H7 (cell line): ENCODE data around the gene BMX. TPM values are rescaled to one million over a fixed set of nuclear protein-coding genes. Genes with fewer than 3 reads are reported as not detected.

Experiments
- DNase-seq: peaks from one replicate; pipeline ENCODE4 v3.0.0; 2012
- H3K27me3 ChIP-seq: 2 replicates; pipeline ENCODE4 v1.6.0; 2011; ENCODE audit warnings: mild to moderate bottlenecking, low read length; ENCODE audit not compliant: control insufficient read depth, insufficient read depth
- H3K36me3 ChIP-seq: replicated peaks from 2 replicates; pipeline ENCODE4 v1.5.1; 2011; ENCODE audit warnings: low read length; ENCODE audit not compliant: control insufficient read depth, insufficient read depth
- H3K4me3 ChIP-seq: 2 replicates; pipeline ENCODE4 v1.5.1; 2011; ENCODE audit warnings: low read depth, mild to moderate bottlenecking, control low read depth, low read length, moderate library complexity; ENCODE audit not compliant: insufficient read depth
- total RNA-seq: library from RNA; depleted of rRNA; stranded (reverse); fragments of >200 nt; shearing (Covaris generic); gene quantifications from 2 replicates; pipeline ENCODE4 v1.2.3, GENCODE V29; 2014; rRNA removed

Gene BMX
- not detected in 2 replicates for total RNA-seq

- no peak for DNase-seq
- no peaks in the 10 kb centered on the region for H3K27me3 ChIP-seq
- no peaks in the 10 kb centered on the region for H3K36me3 ChIP-seq
- no peak within 1 kb of the TSS for H3K4me3 ChIP-seq
Measured at GRCh38 chrX:15500497-15500966, at the start of gene BMX. Gene BMX (plus strand): TSS chrX:15500807. CDS start chrX:15508354, 7,547 bp downstream.

- Histone ChIP-seq H3K4me3 (no peak overlapping the region), H3K27me3 (no peaks in the 10 kb centered on the region), H3K36me3 (no peaks in the 10 kb centered on the region; the same call in none of the 2 replicates)
- DNase-seq: no peak
Measured at GRCh38 chrX:15451913-15452312, 48.7 kb upstream of the BMX start.

GRCh38 chrX:15464704-15465103 is 35.9 kb upstream of the BMX start:
- no peak for DNase-seq
- Histone ChIP-seq H3K4me3 (no peak overlapping the region), H3K27me3 (no peaks in the 10 kb centered on the region), H3K36me3 (no peaks in the 10 kb centered on the region)

GRCh38 chrX:15465347-15465746 is 35.3 kb upstream of the BMX start:
- Histone ChIP-seq H3K27me3 (no peaks in the 10 kb centered on the region), H3K36me3 (no peaks in the 10 kb centered on the region), H3K4me3 (no peak overlapping the region)
- no peak for DNase-seq

GRCh38 chrX:15465896-15466651 is 34.5 kb upstream of the BMX start:
- DNase-seq: peak; percentile 65
- no peaks in the 10 kb centered on the region for H3K36me3 ChIP-seq
- H3K27me3 ChIP-seq: no peaks in the 10 kb centered on the region
- no peak overlapping the region for H3K4me3 ChIP-seq

- H3K27me3 ChIP-seq: no peaks in the 10 kb centered on the region
- no peak overlapping the region for H3K4me3 ChIP-seq
- peak; percentile 25 for DNase-seq
Measured at GRCh38 chrX:15468036-15468435, 32.6 kb upstream of the BMX start.

GRCh38 chrX:15469613-15470012 is 31.0 kb upstream of the BMX start:
- no peaks in the 10 kb centered on the region for H3K27me3 ChIP-seq
- no peak overlapping the region for H3K4me3 ChIP-seq
- DNase-seq: no peak
- H3K36me3 ChIP-seq: no peaks in the 10 kb centered on the region

More at GRCh38 chrX:15468036-15468435, 32.6 kb upstream of the BMX start:
- H3K36me3 ChIP-seq: no peaks in the 10 kb centered on the region

- no peak overlapping the region for H3K4me3 ChIP-seq
- no peaks in the 10 kb centered on the region for H3K27me3 ChIP-seq
- peak; percentile 63 for DNase-seq
- H3K36me3 ChIP-seq: no peaks in the 10 kb centered on the region
Measured at GRCh38 chrX:15471028-15471427, 29.6 kb upstream of the BMX start.

GRCh38 chrX:15472531-15472930 is 28.1 kb upstream of the BMX start:
- DNase-seq: no peak

GRCh38 chrX:15474028-15474427 is 26.6 kb upstream of the BMX start:
- no peak for DNase-seq
- peaks cover 3% of the 10 kb centered on the region for H3K36me3 ChIP-seq
- no peaks in the 10 kb centered on the region for H3K27me3 ChIP-seq
- no peak overlapping the region for H3K4me3 ChIP-seq

More at GRCh38 chrX:15472531-15472930, 28.1 kb upstream of the BMX start:
- H3K36me3 ChIP-seq: no peaks in the 10 kb centered on the region
- no peak overlapping the region for H3K4me3 ChIP-seq
- H3K27me3 ChIP-seq: no peaks in the 10 kb centered on the region

- Histone ChIP-seq H3K36me3 (peaks cover 3% of the 10 kb centered on the region), H3K27me3 (no peaks in the 10 kb centered on the region), H3K4me3 (no peak overlapping the region)
- DNase-seq: no peak
Measured at GRCh38 chrX:15475021-15475420, 25.6 kb upstream of the BMX start.

- H3K27me3 ChIP-seq: no peaks in the 10 kb centered on the region
- H3K36me3 ChIP-seq: peaks cover 3% of the 10 kb centered on the region
- DNase-seq: no peak
- H3K4me3 ChIP-seq: no peak overlapping the region
Measured at GRCh38 chrX:15475486-15475885, 25.1 kb upstream of the BMX start.

GRCh38 chrX:15483891-15484290 is 16.7 kb upstream of the BMX start:
- Histone ChIP-seq H3K27me3 (no peaks in the 10 kb centered on the region), H3K36me3 (no peaks in the 10 kb centered on the region; the same call in 1 of the 2 replicates), H3K4me3 (no peak overlapping the region)
- no peak for DNase-seq

- Histone ChIP-seq H3K36me3 (no peaks in the 10 kb centered on the region), H3K27me3 (no peaks in the 10 kb centered on the region), H3K4me3 (peak overlapping the region; percentile 56)
- DNase-seq: no peak
Measured at GRCh38 chrX:15492469-15492868, 8.1 kb upstream of the BMX start.

- Histone ChIP-seq H3K36me3 (no peaks in the 10 kb centered on the region), H3K27me3 (no peaks in the 10 kb centered on the region), H3K4me3 (peak within 1 kb of the TSS; percentile 56)
- DNase-seq: peak; percentile 94
Measured at GRCh38 chrX:15493118-15493962, 7.3 kb upstream of the BMX start, which contains the start of gene PIR. Gene PIR (minus strand): TSS chrX:15493333. CDS start chrX:15491257, 2,076 bp downstream.
